Stimulated activated CD8-positive, alpha-beta memory T cell treated with anti-CD3 and anti-CD28 coated beads, Interleukin-2, amount 100 ng/mL, for 1 hour (primary cell): ENCODE measurements around the gene SRF.

Experiments
- DNase-seq, 2 donors: peaks; one replicate each; pipeline ENCODE4 v3.0.0-alpha.2; 2020; ENCODE audit warnings: low read depth in 2 of 2

SRF gene

DNA sequence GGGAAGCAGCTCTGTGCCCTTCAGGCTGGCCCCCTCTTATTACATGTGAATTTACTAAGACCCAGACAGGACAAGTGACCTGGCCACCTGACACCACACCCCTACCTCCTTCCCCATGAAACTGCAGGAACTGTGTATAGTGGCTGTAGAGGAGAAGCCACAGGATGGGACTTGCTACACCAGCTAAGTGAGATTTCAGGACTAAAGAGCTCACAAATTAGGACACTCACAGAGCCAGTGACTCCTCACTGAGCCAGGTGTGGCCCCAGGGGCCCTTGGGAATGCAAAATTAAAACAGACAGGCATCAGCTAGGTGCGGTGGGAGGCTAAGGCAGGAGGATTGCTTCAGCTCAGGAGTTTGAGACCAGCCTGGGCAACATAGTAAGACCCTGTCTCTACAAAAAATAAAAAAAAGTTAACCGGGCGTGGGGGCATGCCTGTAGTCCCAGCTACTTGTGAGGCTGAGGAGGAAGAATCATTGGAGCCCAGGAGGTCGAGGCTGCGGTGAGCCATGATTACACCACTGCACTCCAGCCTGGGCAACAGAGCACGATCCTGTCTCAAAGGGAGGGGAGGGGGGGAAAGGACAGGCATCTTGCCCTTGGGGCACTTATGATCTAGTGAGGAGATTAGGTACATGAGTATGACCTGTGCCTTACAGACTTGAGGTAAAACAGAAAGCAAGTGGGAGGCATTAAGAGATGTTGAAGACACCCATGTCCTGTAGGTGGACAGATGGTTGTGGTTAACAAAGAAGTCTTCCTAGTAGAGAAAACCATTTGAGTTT is 23.2 kb upstream of the SRF start:
- no peak for DNase-seq

DNA sequence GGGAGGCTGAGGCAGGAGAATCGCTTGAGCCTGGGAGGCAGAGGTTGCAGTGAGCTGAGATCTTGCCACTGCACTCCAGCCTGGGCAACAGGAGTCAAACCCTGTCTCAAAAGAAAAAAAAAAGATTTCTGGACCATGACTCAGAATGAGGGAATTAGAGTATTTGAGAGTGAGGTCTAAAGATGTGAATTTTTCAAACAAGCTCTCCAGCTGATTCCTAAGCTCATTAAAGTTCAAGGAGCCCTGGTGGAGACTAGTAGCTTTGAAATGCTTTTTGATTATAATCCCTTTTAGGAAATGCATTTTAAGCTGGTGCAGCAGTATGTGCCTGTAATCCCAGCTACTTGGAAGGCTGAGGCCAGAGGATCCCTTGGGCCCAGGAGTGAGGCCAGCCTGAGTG is 21.8 kb upstream of the SRF start:
- no peak for DNase-seq

DNA sequence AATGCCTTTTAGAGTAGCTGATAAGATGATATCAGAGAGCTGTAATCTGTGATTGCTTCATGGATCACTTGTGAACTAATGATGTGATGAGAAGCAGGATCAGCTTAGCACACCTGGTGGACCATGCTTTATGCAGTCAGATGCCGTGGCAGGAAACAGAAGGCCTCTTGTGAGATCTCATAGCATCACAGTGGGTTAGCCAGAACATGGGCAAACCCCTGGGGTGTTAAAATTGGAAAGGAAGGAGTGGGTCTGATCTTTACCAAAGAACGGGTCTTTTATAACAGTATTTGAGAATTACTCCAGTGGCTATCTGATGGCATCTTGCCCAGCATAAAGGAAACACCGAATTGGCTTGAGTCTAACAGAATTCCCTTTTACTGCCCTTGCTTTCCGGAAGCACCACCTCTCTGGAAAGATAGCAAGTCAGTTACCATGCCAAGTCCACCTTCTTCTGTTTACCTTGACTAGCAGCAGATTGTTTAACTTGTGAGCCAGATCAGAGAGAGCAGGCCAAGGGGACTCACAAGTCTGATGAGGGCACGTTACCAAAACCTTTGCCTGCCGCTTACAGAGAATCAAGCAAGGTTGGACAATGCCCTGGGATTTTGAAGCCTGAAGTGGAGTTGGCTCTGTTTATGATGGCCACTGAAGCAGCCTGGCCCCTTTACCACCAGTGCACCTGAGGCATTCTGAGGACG is 20.9 kb upstream of the SRF start:
- no peak for DNase-seq

DNA sequence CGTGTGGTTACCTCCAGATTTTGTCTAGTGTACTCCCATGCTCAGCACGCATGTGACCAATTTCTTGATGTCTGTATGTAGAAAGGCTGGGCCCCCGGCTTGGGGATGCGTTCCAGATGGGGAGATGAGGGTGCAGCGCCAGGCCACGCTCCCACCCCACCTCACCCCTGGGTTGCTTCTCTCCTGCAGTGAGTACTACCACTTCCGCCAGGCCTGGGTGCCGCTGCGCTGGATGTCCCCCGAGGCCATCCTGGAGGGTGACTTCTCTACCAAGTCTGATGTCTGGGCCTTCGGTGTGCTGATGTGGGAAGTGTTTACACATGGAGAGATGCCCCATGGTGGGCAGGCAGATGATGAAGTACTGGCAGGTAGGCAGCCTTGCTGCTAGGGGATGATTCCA is 11.5 kb upstream of the SRF start:
- no peak for DNase-seq

DNA sequence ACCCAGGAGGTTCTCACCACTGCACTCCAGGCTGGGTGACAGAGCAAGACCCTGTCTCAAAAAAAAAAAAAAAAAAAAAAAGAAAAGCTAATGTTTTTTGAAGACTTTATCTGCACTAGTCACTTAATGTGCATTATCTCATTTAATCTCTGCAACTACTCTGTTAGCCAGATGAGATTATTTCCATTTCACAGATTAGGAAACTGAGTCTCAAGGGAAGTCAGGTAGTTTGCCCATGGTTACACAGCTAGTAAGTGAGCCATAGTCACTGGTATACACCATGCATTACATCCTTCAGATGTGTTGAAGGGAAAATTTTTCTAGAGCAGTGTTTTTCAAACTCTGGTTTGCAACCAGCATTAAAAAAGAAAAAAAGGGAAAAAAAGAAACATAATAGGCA is 7.2 kb upstream of the SRF start:
- no peak for DNase-seq

DNA sequence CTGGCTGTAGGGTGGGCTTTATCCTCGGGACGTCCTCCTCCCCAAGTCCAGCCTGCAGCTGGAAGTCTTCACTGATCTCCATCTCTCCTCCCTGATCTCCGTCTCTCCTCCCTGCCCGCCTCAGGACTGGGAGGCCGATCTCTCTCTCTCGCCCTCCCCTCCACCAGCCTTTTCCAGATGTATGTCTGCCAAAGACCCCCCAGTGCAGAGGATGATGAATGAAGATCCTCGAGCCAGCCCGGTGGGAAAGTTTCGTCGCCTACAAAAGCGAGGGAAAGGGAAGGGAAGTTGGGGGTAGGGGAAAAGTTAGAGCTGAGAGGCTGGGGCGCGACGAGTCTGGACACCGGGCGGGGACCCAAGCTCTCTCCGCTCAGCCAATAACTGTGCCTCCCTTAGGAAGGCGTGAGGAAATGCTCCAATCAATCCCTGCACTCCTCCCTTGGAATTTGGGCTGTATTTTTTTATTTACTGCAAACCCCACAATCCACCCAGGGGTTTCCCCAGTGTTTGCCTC is 595 bp upstream of the SRF start:
- no peak for DNase-seq

DNA sequence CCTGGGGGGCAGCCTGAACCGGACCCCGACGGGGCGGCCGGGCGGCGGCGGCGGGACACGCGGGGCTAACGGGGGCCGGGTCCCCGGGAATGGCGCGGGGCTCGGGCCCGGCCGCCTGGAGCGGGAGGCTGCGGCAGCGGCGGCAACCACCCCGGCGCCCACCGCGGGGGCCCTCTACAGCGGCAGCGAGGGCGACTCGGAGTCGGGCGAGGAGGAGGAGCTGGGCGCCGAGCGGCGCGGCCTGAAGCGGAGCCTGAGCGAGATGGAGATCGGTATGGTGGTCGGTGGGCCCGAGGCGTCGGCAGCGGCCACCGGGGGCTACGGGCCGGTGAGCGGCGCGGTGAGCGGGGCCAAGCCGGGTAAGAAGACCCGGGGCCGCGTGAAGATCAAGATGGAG is 636 bp downstream of the SRF start:
- no peak for DNase-seq

DNA sequence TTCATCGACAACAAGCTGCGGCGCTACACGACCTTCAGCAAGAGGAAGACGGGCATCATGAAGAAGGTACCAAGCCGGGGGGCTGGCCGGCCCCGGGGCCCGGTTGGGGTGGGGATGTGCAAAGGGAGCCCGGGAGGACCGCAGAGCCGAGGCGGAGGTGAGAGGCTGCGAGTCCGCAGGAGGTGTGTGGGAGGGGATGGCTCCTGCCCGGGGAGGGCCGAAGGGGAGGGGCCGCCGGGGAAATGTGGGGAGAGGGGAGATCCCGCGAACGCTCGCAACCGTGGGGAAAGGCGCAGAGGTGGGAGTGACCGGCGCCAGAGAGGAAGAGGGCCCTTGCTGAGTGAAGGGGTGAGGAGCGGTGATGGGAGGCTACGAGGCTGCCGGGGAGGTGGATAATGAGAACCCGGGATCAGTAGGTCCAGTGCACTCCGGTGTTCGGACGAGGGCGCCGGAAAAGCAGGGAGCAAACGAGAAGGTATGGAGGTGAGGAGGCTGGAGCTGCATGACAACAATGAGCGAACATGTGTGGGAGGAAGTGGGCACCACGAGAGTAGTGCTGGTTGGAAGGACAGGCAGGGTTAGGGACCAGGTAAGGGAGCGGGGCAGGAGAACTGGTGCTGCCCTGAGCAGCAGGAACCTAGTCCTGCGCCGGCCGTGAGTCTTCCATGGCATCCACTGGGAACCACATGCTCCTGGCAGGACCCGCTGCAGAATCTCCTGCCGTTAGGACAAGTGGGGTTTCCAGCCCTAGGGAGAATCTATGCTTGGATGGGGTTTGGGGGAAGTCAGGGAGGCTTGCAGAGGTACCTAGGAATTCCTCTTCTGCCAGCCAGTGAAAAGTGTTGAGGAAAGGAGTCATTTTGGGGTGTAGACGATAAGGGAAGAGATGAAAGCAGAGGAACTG is 1.3 kb downstream of the SRF start:
- no peak for DNase-seq

DNA sequence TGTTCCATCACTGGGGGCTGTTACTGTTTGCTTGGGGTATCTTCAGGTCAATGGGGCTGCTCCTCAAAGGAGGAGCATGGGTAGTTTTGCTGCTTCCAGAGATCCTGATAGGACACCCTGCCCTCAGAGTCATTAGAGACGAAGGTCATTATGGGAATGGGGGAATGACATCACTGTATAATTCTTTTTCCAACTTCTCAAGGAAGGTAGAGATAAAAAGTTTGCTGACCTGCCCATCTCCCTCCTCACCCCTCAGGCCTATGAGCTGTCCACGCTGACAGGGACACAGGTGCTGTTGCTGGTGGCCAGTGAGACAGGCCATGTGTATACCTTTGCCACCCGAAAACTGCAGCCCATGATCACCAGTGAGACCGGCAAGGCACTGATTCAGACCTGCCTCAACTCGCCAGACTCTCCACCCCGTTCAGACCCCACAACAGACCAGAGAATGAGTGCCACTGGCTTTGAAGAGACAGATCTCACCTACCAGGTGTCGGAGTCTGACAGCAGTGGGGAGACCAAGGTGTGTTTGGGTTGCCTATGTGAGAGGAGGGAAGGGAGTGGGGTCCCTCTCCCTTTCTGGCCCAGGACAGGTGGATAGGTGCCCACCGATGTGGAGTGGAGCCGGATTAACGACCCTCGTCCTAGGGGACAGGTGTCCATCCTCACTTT is 2.7 kb downstream of the SRF start:
- no peak for DNase-seq

DNA sequence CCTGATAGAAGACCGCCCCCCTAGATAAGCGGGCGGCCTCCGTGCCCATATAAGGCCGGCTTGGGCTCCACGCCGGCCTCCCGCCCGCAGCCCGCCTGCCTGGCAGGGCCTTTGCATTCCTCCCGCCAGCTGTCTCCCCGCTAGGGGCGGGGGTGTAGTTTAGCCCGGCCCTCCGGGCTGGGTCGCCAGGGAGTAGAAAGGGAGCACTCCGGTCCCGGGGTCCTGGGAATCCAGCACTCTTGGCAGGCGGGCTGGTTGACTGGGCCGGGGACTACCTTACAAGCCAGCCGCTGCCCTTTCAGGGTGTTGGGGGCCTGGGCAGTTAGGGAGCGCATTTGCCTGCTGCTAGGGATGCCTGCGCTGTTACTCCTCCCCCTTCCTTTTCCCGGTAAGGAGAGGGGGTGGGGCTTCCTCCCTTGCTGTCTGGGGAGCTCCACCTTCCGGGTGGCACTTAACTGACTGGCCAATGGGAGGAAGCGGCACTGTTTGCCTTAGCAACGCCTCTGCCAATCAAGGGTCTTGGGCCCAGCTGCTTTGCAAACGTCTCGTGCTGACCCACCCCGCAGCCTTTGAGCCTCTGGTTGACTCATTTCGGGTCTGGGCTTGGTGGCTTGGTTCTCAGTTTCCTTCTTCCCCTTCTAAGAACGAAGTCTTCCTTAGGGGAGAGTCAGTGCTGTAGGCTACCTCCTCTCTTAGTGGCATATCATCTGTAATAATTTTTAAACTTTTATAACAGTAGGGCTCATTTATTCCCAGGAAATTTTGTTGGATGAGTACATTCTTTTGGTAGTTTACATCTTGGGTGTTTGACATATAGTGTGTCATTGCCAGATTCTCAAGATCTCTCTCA is 3.4 kb downstream of the SRF start:
- peak; percentile 88 to 91 for DNase-seq

DNA sequence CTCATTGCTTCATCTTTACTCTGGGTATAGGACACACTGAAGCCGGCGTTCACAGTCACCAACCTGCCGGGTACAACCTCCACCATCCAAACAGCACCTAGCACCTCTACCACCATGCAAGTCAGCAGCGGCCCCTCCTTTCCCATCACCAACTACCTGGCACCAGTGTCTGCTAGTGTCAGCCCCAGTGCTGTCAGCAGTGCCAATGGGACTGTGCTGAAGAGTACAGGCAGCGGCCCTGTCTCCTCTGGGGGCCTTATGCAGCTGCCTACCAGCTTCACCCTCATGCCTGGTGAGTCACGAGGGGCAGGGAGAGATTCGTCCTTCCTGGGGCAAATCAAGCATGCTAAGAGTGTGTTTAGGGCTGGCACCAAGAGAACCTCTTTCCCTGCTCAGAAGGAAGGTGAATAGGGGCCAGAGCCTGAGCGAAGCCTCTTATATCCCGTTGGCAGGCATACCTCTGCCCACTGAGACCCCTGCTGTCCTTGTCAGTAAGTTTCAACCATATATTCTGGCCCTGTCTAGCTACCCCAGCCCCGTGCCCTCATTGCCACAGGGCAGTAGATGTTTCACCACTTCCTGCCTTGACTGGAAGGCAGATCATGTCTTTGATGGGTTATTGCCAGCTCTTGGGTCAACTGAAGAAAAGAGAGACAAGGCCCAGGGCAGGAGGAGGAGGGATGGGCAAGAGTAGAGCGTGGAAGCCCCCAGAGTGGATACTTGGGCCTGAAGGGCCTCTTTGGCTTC is 4.8 kb downstream of the SRF start:
- DNase-seq, result no peak

DNA sequence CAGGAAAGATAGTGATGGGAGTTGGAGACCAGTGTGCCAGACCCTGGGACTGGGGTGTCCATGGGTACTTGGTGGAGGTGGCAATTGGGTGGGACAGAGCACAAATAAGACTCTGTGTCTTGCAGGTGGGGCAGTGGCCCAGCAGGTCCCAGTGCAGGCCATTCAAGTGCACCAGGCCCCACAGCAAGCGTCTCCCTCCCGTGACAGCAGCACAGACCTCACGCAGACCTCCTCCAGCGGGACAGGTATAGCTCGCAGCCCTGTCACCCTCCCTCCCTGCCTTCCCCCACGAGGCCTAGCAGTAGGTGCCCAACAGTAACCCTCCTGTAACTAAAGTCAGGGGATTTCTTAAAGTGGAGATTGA is 5.3 kb downstream of the SRF start:
- no peak for DNase-seq

DNA sequence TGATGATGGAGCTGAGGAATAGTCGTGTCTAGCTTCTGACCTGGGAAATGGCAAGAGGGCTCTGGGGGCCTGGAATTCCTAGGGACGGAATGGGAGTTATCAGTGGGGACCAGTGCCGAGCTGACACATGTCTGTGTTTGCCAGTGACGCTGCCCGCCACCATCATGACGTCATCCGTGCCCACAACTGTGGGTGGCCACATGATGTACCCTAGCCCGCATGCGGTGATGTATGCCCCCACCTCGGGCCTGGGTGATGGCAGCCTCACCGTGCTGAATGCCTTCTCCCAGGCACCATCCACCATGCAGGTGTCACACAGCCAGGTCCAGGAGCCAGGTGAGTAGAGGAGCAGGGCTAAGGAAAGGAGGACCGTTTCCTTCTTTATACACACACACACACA is 7.1 kb downstream of the SRF start:
- no peak for DNase-seq

DNA sequence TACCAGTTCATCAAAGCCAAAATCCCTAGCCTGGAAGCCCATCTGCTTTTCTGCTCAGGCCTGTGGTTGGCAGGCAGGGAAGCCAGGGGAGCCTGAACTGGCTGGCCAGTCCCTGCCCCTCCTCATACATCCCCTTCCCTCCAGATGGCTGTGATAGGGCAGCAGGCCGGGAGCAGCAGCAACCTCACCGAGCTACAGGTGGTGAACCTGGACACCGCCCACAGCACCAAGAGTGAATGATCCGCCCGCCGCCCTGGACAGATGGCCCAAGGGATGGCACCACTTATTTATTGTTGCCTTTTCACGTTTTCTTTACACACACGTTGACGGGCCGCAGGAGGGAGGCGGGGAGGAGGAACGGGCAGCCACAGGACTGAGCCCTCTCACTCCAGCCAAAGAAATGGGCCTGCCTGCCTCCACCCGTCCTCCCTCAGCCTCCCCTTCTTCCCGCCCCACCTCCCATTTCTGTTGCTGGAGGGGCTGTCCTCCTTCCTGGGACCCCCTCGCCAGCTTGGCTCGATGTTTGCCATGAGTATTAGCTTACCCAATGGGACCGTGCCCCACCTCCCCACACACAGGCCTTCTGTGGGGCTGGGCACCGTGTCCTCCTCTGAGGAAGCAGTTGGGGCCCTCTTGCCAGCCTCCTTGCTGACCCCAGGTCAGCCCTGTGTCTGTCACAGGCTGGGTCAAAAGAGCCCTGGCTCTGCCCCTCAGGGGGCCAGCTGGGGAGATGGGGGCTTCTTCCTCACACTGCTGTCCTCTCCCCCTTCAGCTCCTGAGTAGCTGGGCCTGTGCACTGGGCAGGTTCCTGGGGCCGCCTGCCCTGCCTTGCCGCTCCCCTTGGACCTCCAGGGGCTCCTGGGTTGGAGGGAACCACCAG is 8.1 kb downstream of the SRF start:
- no peak for DNase-seq

DNA sequence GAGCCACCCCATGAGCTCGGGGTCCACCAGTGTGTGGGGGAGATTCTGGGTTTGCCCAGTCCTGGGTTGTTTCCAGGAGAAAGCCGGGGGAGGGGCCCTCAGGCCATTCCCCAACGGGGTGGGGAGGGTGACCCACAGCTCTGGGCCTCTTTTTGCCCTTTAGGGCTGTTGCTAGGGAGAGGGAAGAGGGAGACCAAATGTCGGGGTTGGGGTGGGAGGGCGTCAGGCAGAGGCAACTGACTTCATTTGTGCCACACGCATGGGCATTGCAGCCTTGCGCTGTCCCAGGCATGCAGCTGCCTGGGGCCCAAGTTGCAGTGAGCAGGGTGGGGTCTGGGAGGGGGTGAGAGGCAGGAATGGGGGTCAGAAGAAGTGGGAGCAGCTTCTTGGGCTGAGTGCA is 9.0 kb downstream of the SRF start:
- no peak for DNase-seq

DNA sequence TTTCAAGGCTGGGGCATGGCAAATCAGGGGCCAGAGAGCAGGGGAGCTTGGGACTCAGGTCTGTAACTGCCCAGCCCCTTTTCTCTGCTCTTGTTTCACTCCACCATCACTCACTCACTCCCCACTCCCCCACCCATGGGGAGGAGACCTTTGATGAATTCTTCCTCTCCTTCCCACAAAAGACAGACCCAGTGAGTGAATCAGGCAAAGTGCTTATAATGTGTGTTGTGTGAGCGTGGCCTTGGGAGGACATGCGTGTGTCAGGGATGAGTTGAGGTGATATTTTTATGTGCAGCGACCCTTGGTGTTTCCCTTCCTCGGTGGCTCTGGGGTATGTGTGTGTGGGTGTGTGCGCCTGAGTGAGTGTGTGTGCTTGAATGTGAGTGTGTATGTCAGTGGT is 9.9 kb downstream of the SRF start:
- DNase-seq, result no peak

DNA sequence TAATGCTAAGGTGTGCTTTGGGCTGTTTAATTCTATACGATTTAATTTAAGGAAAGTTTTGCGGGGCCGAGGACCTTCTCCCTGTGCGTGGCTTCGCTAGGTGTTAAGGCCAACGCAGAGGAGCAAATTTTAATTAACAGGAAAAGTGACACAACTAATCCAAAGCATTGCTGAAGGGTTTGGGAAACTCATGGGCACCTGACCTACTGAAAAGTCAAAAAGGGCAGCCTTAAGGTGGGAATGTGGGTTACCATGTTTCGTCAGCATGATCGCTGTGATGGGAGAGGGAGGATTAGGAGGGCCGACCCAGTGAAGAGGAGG is 10.5 kb downstream of the SRF start:
- no peak for DNase-seq

DNA sequence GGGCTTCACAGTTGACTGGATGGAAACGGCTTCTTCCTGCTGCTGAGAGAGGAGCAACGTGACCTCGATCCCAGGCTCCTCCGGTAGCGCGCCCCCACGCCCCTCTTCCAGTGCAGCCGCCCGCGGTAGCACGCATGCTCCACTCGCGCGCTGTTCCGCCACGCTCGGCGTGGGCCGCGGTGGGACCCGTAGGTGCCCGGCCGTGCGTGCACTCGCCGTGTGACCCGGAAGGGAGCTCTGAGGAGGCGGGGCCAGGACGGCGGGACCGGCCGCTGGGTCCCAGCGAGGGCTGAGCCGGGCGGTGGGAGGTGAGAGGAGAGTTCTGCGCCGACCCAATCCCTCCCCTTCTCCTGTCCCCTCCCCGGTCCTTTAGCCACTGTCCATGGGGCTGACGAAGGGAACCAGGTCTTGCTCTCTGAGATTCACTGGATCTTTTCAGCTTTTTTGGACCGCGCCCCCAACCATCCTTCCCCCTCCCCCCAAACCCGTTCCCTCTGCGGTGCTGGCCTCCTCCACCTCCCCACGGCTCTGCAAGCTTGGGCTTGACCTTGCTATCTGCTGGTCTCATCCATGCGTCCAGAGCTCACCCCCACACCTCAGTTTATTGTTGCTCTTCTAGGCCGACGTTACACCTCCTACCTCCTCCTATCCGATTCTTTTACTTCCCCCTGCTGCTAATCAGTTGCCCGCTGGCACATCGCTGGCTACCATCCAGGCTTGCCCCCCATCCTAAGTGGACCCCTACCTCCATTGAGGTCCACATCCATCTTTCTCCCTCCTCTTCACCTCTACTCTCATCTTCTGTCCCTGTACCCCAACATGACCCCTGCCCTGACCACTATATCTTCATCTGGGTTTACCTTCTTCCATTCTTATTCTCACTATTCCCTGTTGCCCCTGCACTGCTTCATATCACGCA is 11.1 kb downstream of the SRF start, which contains the start of gene CUL9:
CUL9 (plus strand) TSS at position 255 of the 919 bp plus-strand sequence. CDS start 2,115 bp downstream, outside the sequence.
- DNase-seq, result peak; percentile 55 to 62
